Suprapubic skin (tissue), 4 donors: ENCODE measurements around the gene LMBR1L. TPM values are rescaled to one million over a fixed set of nuclear protein-coding genes. Genes with fewer than 3 reads are reported as not detected.

ENCODE experiments used
- DNase-seq, 2 donors: peaks; one replicate each; pipeline ENCODE4 v3.0.0-alpha.2; 2019; ENCODE audit warnings: low spot score in 2 of 2
- H3K27ac ChIP-seq: fragments of 200-600 bp; sonication (generic); one replicate; pipeline ENCODE4 v1.5.1; 2019
- H3K27me3 ChIP-seq: fragments of 200-600 bp; sonication (generic); one replicate; pipeline ENCODE4 v1.5.1; 2019
- H3K36me3 ChIP-seq: fragments of 200-600 bp; sonication (generic); one replicate; pipeline ENCODE4 v1.5.1; 2019
- H3K4me1 ChIP-seq: fragments of 200-600 bp; sonication (generic); one replicate; pipeline ENCODE4 v1.5.1; 2019
- H3K4me3 ChIP-seq: fragments of 200-600 bp; sonication (generic); one replicate; pipeline ENCODE4 v1.5.1; 2019; ENCODE audit warnings: mild to moderate bottlenecking
- H3K9me3 ChIP-seq: fragments of 200-600 bp; sonication (generic); one replicate; pipeline ENCODE4 v1.5.1; 2019
- CTCF ChIP-seq, 2 donors: fragments of 200-600 bp in 1 of 2; fragments of 450-650 bp in 1 of 2; sonication (generic) in 1 of 2; IDR thresholded peaks; one replicate each; pipeline ENCODE4 v1.5.1; 2016 to 2019; ENCODE audit warnings: antibody characterized with exemption in 2 of 2, mild to moderate bottlenecking in 1 of 2, moderate library complexity in 1 of 2
- EP300 ChIP-seq: sonication (generic); formaldehyde crosslinking; IDR thresholded peaks from one replicate; pipeline ENCODE4 v1.6.1; 2017; ENCODE audit warnings: antibody characterized with exemption
- POLR2A ChIP-seq, 2 donors: fragments of 450-650 bp; IDR thresholded peaks; one replicate each; pipeline ENCODE4 v1.6.1; 2017; ENCODE audit warnings: antibody characterized with exemption in 2 of 2, mild to moderate bottlenecking in 2 of 2, moderate library complexity in 2 of 2
- POLR2AphosphoS5 ChIP-seq, 3 donors: sonication (generic); formaldehyde crosslinking; IDR thresholded peaks; one replicate each; pipeline ENCODE4 v1.6.1; 2017; ENCODE audit warnings: antibody characterized with exemption in 3 of 3
- WGBS: methylation state at CpG from one replicate; pipeline ENCODE4 v1.1.5; 2018; 5-methylcytosine and 5-hydroxymethylcytosine counted together
- total RNA-seq, 4 donors: library from RNA; depleted of rRNA; stranded (reverse); fragments of >200 nt; gene quantifications; one replicate each; pipeline ENCODE4 v1.1.0, GENCODE V29; 2016

The LMBR1L gene
- total RNA-seq, 4 donors from 2014 or later = 25.3 to 152 (median 62.3) TPM

DNA sequence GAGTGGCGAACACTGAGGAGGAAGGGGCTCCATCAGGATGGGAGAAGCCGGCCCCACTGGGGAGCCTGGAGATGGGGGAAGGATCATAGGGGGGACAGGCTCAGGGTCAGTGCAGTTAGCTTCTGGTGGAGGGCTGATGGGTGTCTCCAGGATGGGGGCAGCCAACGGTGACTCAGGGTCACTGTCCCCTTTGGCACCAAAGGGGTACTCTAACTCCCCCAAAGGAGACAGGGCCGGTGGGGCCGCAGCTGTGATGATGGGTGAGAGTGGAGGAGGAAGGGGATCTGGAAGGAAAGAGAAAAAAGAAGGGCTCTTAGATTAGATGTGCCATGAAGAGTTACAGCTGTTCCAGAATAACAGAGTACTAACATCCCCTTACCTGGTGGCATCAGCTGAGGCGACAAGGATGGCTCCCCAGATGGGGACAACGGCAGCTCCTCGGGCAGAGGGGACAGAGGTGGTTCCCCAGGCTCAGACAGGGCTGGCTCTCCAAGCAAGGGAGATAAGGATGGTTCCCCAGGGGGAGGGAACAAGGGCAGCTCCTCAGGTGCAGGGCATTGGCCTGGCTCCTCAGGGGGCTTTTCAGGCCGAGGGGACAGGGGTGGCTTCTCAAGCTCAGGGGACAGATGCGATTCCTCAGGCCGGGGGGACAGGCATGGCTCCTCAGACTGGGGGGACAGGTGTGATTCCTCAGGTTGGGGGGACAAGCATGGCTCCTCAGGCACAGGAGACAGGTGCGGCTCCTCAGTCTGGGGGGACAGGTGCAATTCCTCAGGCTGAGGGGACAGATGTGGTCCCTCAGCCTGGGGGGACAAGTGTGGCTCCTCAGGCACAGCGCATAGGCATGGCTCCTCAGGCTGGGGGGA, 59.9 kb downstream of the LMBR1L start:
- H3K4me1 ChIP-seq = peaks cover 20% of the 10 kb centered on the region
- 86% methylated on average over 13 of the region's 13 CpGs for WGBS

GRCh38 chr12:49049566-49050224, 61.0 kb downstream of the LMBR1L start:
- TF ChIP-seq POLR2A (IDR thresholded peaks at IDR 0.05) = no peak
- no peak for TF ChIP-seq EP300
- no peak for TF ChIP-seq CTCF (IDR thresholded peaks at IDR 0.05)
- no peak for TF ChIP-seq POLR2AphosphoS5 (IDR thresholded peaks at IDR 0.05)
- no peak for DNase-seq
- H3K27me3 ChIP-seq = no peaks in the 10 kb centered on the region
- H3K4me3 ChIP-seq = no peak overlapping the region
- H3K36me3 ChIP-seq = peaks cover 98% of the 10 kb centered on the region
- 75% methylated on average over 4 of the region's 20 CpGs for WGBS
- no peaks in the 10 kb centered on the region for H3K9me3 ChIP-seq
- peaks cover 12% of the 10 kb centered on the region for H3K4me1 ChIP-seq
- H3K27ac ChIP-seq = no peak overlapping the region

More for the DNA sequence above, 59.9 kb downstream of the LMBR1L start:
- Histone ChIP-seq H3K27me3 (no peaks in the 10 kb centered on the region), H3K36me3 (peaks cover 91% of the 10 kb centered on the region), H3K27ac (no peak overlapping the region), H3K4me3 (no peak overlapping the region), H3K9me3 (no peaks in the 10 kb centered on the region)
- no peak for TF ChIP-seq POLR2AphosphoS5 (IDR thresholded peaks at IDR 0.05)
- TF ChIP-seq EP300 = no peak
- TF ChIP-seq CTCF (IDR thresholded peaks at IDR 0.05) = no peak
- no peak for TF ChIP-seq POLR2A (IDR thresholded peaks at IDR 0.05)
- DNase-seq = no peak

DNA sequence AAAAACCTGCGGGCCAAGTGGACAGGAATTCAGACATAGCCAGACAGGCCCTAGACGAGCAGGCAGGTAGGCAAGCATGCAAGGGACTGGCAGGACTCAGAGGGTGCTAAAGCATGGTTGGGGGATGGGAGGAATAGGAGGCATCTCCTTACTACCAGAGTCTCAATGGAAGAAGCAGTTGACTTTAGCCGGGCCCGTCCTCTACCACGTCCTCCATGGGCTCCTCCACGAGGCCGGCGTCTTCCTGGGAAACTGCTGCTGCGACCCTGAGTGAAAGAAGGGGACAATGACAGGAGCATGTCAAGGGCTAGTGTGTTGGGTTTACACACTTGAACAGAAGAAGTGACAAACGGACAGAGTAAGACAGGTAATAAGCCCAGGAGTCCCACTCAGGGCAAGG, 61.7 kb downstream of the LMBR1L start:
- no peaks in the 10 kb centered on the region for H3K9me3 ChIP-seq
- no peak overlapping the region for H3K27ac ChIP-seq
- WGBS = 92% methylated on average over 9 of the region's 10 CpGs
- peaks cover 6% of the 10 kb centered on the region for H3K4me1 ChIP-seq
- H3K36me3 ChIP-seq = peaks cover 98% of the 10 kb centered on the region
- no peak for DNase-seq
- no peaks in the 10 kb centered on the region for H3K27me3 ChIP-seq
- TF ChIP-seq CTCF (IDR thresholded peaks at IDR 0.05) = no peak
- TF ChIP-seq POLR2AphosphoS5 (IDR thresholded peaks at IDR 0.05) = no peak
- no peak for TF ChIP-seq EP300
- TF ChIP-seq POLR2A (IDR thresholded peaks at IDR 0.05) = no peak
- H3K4me3 ChIP-seq = no peak overlapping the region

Other genes with a start within 250 kb of the LMBR1L start
- 1 to 10 TPM in 1 of 4 donors, under 1 TPM in 2, not detected in 1; 0.40 to 1.1 (median 0.65) TPM for gene RND1, start 245.0 kb downstream of the LMBR1L start, total RNA-seq
- 10 to 100 TPM in 3 of 4 donors, 1 to 10 TPM in 1; 8.9 to 18.9 (median 15.3) TPM for gene FKBP11, start 185.4 kb downstream of the LMBR1L start, total RNA-seq
- gene ARF3, start 153.4 kb downstream of the LMBR1L start, total RNA-seq = 10 to 100 TPM; 78.3 to 98.7 (median 87.7) TPM
- gene WNT10B, start 139.1 kb downstream of the LMBR1L start, total RNA-seq = 1 to 10 TPM in 2 of 4 donors, under 1 TPM in 2; 0.64 to 4.3 (median 1.4) TPM
- gene WNT1, start 132.5 kb downstream of the LMBR1L start, total RNA-seq = not detected
- under 1 TPM in 3 of 4 donors, not detected in 1; 0.23 to 0.45 (median 0.24) TPM for gene DDN, start 111.5 kb downstream of the LMBR1L start, total RNA-seq
- 10 to 100 TPM; 40.0 to 61.4 (median 49.6) TPM for gene PRKAG1, start 92.1 kb downstream of the LMBR1L start, total RNA-seq
- gene KMT2D, start 50.1 kb downstream of the LMBR1L start, total RNA-seq = 100 to 1,000 TPM in 2 of 4 donors, 10 to 100 TPM in 2; 88.1 to 121 (median 104) TPM
- gene RHEBL1, start 40.9 kb downstream of the LMBR1L start, total RNA-seq = 1 to 10 TPM; 1.1 to 3.6 (median 1.6) TPM
- under 1 TPM; 0.15 to 0.47 (median 0.42) TPM for gene DHH, start 16.0 kb downstream of the LMBR1L start, total RNA-seq
- gene TUBA1B, start 20.5 kb upstream of the LMBR1L start, total RNA-seq = 100 to 1,000 TPM; 240 to 523 (median 441) TPM
- 100 to 1,000 TPM in 3 of 4 donors, 10 to 100 TPM in 1; 70.0 to 251 (median 181) TPM for gene TUBA1A, start 78.2 kb upstream of the LMBR1L start, total RNA-seq
- 100 to 1,000 TPM; 115 to 747 (median 609) TPM for gene TUBA1C, start 154.2 kb upstream of the LMBR1L start, total RNA-seq
- gene PRPH, start 184.3 kb upstream of the LMBR1L start, total RNA-seq = 1 to 10 TPM in 2 of 4 donors, not detected in 2; 1.1 to 1.5 TPM
- gene TROAP, start 212.4 kb upstream of the LMBR1L start, total RNA-seq = 10 to 100 TPM in 1 of 4 donors, 1 to 10 TPM in 3; 4.0 to 14.6 (median 5.9) TPM
- 1 to 10 TPM in 2 of 4 donors, under 1 TPM in 1, not detected in 1; 0.73 to 1.2 (median 1.1) TPM for gene C1QL4, start 226.3 kb upstream of the LMBR1L start, total RNA-seq
- gene DNAJC22, start 236.0 kb upstream of the LMBR1L start, total RNA-seq = 1 to 10 TPM in 2 of 4 donors, under 1 TPM in 2; 0.62 to 2.2 (median 1.1) TPM